GM12878 (cell line): ENCODE results near the gene MANBA. TPM values are rescaled to one million over a fixed set of nuclear protein-coding genes. Genes with fewer than 3 reads are reported as not detected.

Source experiments
- CBX3 ChIP-seq: fragments of 200-600 bp; sonication (generic); IDR thresholded peaks from 2 replicates; pipeline ENCODE4 v1.6.1; 2016; ENCODE audit warnings: low read depth, borderline replicate concordance
- CBX5 ChIP-seq: sonication (generic); IDR thresholded peaks from 2 replicates; pipeline ENCODE4 v1.6.1; 2016; ENCODE audit warnings: low read depth, moderate library complexity, mild to moderate bottlenecking, inconsistent platforms
- CREB1 ChIP-seq: IDR thresholded peaks from 2 replicates; pipeline ENCODE4 v1.6.1; 2012; ENCODE audit warnings: low read depth, mild to moderate bottlenecking, inconsistent platforms
- KDM1A ChIP-seq: fragments of 200-600 bp; sonication (generic); IDR thresholded peaks from 2 replicates; pipeline ENCODE4 v1.6.1; 2016; ENCODE audit warnings: borderline replicate concordance
- NBN ChIP-seq: fragments of 450-650 bp; IDR thresholded peaks from 2 replicates; pipeline ENCODE4 v1.6.1; 2016
- NRF1 ChIP-seq: conservative IDR thresholded peaks from 2 replicates; pipeline ENCODE4 v1.6.1; 2011; ENCODE audit warnings: mild to moderate bottlenecking, low read depth, low read length, improper control_type of control experiment
- RB1 ChIP-seq: fragments of 450-650 bp; formaldehyde crosslinking; IDR thresholded peaks from 2 replicates; pipeline ENCODE4 v1.6.1; 2017; ENCODE audit warnings: mild to moderate bottlenecking, borderline replicate concordance
- RBBP5 ChIP-seq: fragments of 200-600 bp; sonication (generic); conservative IDR thresholded peaks from 2 replicates; pipeline ENCODE4 v1.6.1; 2016
- SP1 ChIP-seq: IDR thresholded peaks from one replicate; pipeline ENCODE4 v1.6.1; 2011; ENCODE audit warnings: low read depth, low read length
- SPI1 ChIP-seq: IDR thresholded peaks from 2 replicates; pipeline ENCODE4 v1.6.1; 2011; ENCODE audit warnings: low read depth, mild to moderate bottlenecking, low read length, moderate library complexity, borderline replicate concordance; ENCODE audit not compliant: insufficient read depth
- ZNF274 ChIP-seq: IDR thresholded peaks from one replicate; pipeline ENCODE4 v1.8.0; 2011; ENCODE audit not compliant: insufficient read length, insufficient read depth
- ZNF384 ChIP-seq: IDR thresholded peaks from 2 replicates; pipeline ENCODE4 v1.6.1; 2012; ENCODE audit warnings: low read depth, mild to moderate bottlenecking, low read length, improper control_type of control experiment, borderline replicate concordance
- polyA plus RNA-seq, 11 experiments: library from polyadenylated mRNA; depleted of rRNA in 4 of 11; unstranded in 6 of 11; stranded (reverse) in 5 of 11; fragments of >200 nt; fragmentation: Nextera tagmentation in 4 of 11; fragmentation: Illumina TruSeq in 1 of 11; extraction: Ambion mirVana in 4 of 11; extraction: Trizol in 1 of 11; gene quantifications; 1 replicate in 1 of 11; 2 replicates in 10 of 11; pipeline versions ENCODE4 v1.2.1 to v1.2.3, GENCODE V29; 2011 to 2016; ENCODE audit warnings: inconsistent platforms in 2 of 11, missing spikeins in 2 of 11, low read depth in 1 of 11
- total RNA-seq, 4 experiments: library from RNA; depleted of rRNA in 3 of 4; stranded (reverse); fragments of >200 nt in 3 of 4; fragmentation: Illumina TruSeq in 1 of 4; extraction: Trizol in 1 of 4; gene quantifications; 2 replicates each; pipeline versions ENCODE4 v1.2.1 to v1.2.3, GENCODE V29; 2013 to 2021
- TF ChIP-seq, protein P1 (sequence below): fragments of 450-650 bp; IDR thresholded peaks from 2 replicates; pipeline ENCODE4 v1.6.1; 2017; ENCODE audit warnings: mild to moderate bottlenecking, moderate library complexity
- TF ChIP-seq, protein P2 (sequence below): IDR thresholded peaks from 2 replicates; pipeline ENCODE4 v1.6.1; 2012; ENCODE audit warnings: improper control_type of control experiment, low read depth, low read length; ENCODE audit not compliant: insufficient replicate concordance
- TF ChIP-seq, protein P3 (sequence below): fragments of 450-650 bp; IDR thresholded peaks from 2 replicates; pipeline ENCODE4 v1.6.1; 2017; ENCODE audit warnings: borderline replicate concordance
- TF ChIP-seq, protein P4 (sequence below): fragments of 150-350 bp; IDR thresholded peaks from 2 replicates; pipeline ENCODE4 v1.6.1; 2016; ENCODE audit warnings: low read depth, low read length

MANBA gene
- total and polyA plus RNA-seq, 10 of the 15 experiments (the other 5 are each of a cell fraction or from before 2014, with no cell fraction given) = 3.8 to 19.0 (median 12.5) TPM

DNA sequence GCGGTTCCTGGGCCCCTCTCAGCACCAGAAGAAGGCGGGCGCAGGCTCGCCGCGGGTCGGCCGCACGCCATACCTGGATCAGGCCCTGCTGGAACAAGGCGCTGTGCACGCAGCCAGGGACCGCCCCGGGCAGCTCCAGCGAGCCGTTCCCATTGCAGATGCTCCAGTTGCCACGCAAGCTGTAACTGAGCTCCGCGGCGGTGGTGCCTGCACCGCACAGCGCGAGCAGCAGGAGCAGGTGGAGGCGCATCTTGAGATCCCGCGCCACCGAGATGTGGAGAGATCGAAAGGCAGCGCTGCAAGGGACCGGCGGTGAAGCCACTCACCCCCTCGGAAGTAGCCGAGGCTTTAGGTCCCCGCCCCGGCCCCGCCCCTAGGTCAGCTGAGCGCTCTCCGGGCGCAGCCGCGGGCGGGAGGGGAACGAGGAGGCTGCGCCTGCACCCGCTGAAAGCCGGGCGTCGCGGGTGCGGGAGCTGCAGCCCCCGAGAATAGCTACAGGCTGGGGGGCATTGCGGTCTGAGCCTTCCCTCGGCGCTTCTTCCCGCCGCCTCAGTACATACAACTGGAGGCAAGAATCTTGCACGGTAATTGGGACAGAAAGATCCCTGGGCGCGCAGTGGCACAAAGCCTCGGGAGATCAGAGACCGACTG is at the start of gene MANBA (continued):
- TF ChIP-seq, protein P1, sequence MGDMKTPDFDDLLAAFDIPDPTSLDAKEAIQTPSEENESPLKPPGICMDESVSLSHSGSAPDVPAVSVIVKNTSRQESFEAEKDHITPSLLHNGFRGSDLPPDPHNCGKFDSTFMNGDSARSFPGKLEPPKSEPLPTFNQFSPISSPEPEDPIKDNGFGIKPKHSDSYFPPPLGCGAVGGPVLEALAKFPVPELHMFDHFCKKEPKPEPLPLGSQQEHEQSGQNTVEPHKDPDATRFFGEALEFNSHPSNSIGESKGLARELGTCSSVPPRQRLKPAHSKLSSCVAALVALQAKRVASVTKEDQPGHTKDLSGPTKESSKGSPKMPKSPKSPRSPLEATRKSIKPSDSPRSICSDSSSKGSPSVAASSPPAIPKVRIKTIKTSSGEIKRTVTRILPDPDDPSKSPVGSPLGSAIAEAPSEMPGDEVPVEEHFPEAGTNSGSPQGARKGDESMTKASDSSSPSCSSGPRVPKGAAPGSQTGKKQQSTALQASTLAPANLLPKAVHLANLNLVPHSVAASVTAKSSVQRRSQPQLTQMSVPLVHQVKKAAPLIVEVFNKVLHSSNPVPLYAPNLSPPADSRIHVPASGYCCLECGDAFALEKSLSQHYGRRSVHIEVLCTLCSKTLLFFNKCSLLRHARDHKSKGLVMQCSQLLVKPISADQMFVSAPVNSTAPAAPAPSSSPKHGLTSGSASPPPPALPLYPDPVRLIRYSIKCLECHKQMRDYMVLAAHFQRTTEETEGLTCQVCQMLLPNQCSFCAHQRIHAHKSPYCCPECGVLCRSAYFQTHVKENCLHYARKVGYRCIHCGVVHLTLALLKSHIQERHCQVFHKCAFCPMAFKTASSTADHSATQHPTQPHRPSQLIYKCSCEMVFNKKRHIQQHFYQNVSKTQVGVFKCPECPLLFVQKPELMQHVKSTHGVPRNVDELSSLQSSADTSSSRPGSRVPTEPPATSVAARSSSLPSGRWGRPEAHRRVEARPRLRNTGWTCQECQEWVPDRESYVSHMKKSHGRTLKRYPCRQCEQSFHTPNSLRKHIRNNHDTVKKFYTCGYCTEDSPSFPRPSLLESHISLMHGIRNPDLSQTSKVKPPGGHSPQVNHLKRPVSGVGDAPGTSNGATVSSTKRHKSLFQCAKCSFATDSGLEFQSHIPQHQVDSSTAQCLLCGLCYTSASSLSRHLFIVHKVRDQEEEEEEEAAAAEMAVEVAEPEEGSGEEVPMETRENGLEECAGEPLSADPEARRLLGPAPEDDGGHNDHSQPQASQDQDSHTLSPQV = no peak
- TF ChIP-seq CBX5 (no peak), CREB1 (no peak; the same call in 1 of the 2 replicates), NRF1 (peak; percentile 48; the same call in 1 of the 2 replicates), SP1 (no peak), NBN (peak; percentile 76; the same call in 1 of the 2 replicates), KDM1A (no peak), CBX3 (no peak), ZNF384 (no peak), ZNF274 (no peak), RB1 (no peak; the same call in 1 of the 2 replicates), SPI1 (no peak), RBBP5 (no peak)
- TF ChIP-seq, protein P2, sequence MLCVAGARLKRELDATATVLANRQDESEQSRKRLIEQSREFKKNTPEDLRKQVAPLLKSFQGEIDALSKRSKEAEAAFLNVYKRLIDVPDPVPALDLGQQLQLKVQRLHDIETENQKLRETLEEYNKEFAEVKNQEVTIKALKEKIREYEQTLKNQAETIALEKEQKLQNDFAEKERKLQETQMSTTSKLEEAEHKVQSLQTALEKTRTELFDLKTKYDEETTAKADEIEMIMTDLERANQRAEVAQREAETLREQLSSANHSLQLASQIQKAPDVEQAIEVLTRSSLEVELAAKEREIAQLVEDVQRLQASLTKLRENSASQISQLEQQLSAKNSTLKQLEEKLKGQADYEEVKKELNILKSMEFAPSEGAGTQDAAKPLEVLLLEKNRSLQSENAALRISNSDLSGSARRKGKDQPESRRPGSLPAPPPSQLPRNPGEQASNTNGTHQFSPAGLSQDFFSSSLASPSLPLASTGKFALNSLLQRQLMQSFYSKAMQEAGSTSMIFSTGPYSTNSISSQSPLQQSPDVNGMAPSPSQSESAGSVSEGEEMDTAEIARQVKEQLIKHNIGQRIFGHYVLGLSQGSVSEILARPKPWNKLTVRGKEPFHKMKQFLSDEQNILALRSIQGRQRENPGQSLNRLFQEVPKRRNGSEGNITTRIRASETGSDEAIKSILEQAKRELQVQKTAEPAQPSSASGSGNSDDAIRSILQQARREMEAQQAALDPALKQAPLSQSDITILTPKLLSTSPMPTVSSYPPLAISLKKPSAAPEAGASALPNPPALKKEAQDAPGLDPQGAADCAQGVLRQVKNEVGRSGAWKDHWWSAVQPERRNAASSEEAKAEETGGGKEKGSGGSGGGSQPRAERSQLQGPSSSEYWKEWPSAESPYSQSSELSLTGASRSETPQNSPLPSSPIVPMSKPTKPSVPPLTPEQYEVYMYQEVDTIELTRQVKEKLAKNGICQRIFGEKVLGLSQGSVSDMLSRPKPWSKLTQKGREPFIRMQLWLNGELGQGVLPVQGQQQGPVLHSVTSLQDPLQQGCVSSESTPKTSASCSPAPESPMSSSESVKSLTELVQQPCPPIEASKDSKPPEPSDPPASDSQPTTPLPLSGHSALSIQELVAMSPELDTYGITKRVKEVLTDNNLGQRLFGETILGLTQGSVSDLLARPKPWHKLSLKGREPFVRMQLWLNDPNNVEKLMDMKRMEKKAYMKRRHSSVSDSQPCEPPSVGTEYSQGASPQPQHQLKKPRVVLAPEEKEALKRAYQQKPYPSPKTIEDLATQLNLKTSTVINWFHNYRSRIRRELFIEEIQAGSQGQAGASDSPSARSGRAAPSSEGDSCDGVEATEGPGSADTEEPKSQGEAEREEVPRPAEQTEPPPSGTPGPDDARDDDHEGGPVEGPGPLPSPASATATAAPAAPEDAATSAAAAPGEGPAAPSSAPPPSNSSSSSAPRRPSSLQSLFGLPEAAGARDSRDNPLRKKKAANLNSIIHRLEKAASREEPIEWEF = no peak
- TF ChIP-seq, protein P3, sequence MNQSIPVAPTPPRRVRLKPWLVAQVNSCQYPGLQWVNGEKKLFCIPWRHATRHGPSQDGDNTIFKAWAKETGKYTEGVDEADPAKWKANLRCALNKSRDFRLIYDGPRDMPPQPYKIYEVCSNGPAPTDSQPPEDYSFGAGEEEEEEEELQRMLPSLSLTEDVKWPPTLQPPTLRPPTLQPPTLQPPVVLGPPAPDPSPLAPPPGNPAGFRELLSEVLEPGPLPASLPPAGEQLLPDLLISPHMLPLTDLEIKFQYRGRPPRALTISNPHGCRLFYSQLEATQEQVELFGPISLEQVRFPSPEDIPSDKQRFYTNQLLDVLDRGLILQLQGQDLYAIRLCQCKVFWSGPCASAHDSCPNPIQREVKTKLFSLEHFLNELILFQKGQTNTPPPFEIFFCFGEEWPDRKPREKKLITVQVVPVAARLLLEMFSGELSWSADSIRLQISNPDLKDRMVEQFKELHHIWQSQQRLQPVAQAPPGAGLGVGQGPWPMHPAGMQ = no peak
- TF ChIP-seq, protein P4, sequence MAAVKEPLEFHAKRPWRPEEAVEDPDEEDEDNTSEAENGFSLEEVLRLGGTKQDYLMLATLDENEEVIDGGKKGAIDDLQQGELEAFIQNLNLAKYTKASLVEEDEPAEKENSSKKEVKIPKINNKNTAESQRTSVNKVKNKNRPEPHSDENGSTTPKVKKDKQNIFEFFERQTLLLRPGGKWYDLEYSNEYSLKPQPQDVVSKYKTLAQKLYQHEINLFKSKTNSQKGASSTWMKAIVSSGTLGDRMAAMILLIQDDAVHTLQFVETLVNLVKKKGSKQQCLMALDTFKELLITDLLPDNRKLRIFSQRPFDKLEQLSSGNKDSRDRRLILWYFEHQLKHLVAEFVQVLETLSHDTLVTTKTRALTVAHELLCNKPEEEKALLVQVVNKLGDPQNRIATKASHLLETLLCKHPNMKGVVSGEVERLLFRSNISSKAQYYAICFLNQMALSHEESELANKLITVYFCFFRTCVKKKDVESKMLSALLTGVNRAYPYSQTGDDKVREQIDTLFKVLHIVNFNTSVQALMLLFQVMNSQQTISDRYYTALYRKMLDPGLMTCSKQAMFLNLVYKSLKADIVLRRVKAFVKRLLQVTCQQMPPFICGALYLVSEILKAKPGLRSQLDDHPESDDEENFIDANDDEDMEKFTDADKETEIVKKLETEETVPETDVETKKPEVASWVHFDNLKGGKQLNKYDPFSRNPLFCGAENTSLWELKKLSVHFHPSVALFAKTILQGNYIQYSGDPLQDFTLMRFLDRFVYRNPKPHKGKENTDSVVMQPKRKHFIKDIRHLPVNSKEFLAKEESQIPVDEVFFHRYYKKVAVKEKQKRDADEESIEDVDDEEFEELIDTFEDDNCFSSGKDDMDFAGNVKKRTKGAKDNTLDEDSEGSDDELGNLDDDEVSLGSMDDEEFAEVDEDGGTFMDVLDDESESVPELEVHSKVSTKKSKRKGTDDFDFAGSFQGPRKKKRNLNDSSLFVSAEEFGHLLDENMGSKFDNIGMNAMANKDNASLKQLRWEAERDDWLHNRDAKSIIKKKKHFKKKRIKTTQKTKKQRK = no peak
